A172 (cell line): ENCODE measurements around the gene FADS3. TPM values are rescaled to one million over a fixed set of nuclear protein-coding genes. Genes with fewer than 3 reads are reported as not detected.
A peak's percentile ranks its signal among the peaks of the same experiment; 100 is the strongest.

ENCODE experiments used
- DNase-seq: peaks from one replicate; pipeline ENCODE4 v3.0.0-alpha.2; 2015; ENCODE audit warnings: low spot score
- total RNA-seq: library from RNA; depleted of rRNA; stranded (reverse); fragments of >200 nt; shearing (Covaris generic); gene quantifications from 2 replicates; pipeline ENCODE4 v1.2.3, GENCODE V29; 2014

The FADS3 gene
- total RNA-seq, 1 experiment from 2014 or later, result 139 TPM

- DNase-seq, result no peak
These were observed 11.3 kb downstream of the FADS3 start for GRCh38 chr11:61880031-61880430.

GRCh38 chr11:61879152-61879551 lies 12.2 kb downstream of the FADS3 start:
- DNase-seq, result no peak

- DNase-seq, result no peak
These were observed 15.6 kb downstream of the FADS3 start for GRCh38 chr11:61875698-61876097.

- DNase-seq, result peak; percentile 42
These were observed 16.5 kb downstream of the FADS3 start for GRCh38 chr11:61874853-61875252.

- peak; percentile 60 for DNase-seq
These were observed 17.0 kb downstream of the FADS3 start for GRCh38 chr11:61874377-61874809.

- no peak for DNase-seq
These were observed 17.6 kb downstream of the FADS3 start for GRCh38 chr11:61873588-61874376.

- DNase-seq, result no peak
These were observed 18.3 kb downstream of the FADS3 start for GRCh38 chr11:61872935-61873565.

GRCh38 chr11:61871158-61871597 lies 20.2 kb downstream of the FADS3 start:
- peak; percentile 75 for DNase-seq

- DNase-seq, result no peak
These were observed 20.8 kb downstream of the FADS3 start for GRCh38 chr11:61870541-61871031.

- DNase-seq, result no peak
These were observed 21.5 kb downstream of the FADS3 start for GRCh38 chr11:61869708-61870451.

- DNase-seq, result no peak
These were observed 22.0 kb downstream of the FADS3 start for GRCh38 chr11:61869429-61869707.

GRCh38 chr11:61868571-61869428 lies 22.5 kb downstream of the FADS3 start:
- DNase-seq, result no peak

- DNase-seq, result no peak
These were observed 24.4 kb downstream of the FADS3 start for GRCh38 chr11:61866958-61867343.

GRCh38 chr11:61866231-61866957 lies 25.0 kb downstream of the FADS3 start:
- DNase-seq, result no peak

GRCh38 chr11:61864814-61865775 lies 26.2 kb downstream of the FADS3 start:
- no peak for DNase-seq

- DNase-seq, result no peak
These were observed 27.7 kb downstream of the FADS3 start for GRCh38 chr11:61863548-61864081.

- peak; percentile 16 for DNase-seq
These were observed 28.4 kb downstream of the FADS3 start for GRCh38 chr11:61862714-61863547.

- no peak for DNase-seq
These were observed 29.7 kb downstream of the FADS3 start for GRCh38 chr11:61861634-61862033.
